Right cardiac atrium (tissue), 5 donors: ENCODE measurements around the gene IL22RA1. TPM values are rescaled to one million over a fixed set of nuclear protein-coding genes. Genes with fewer than 3 reads are reported as not detected.

Experiments used
- ATAC-seq, 2 donors: fragments of 200-7000 bp; cut with Tn5 transposase; one replicate each; pipeline versions ENCODE4 v1.8.0 to v1.9.1; 2020; ENCODE audit warnings: moderate library complexity in 2 of 2, mild to moderate bottlenecking in 1 of 2
- DNase-seq, 3 donors: peaks; one replicate each; pipeline ENCODE4 v3.0.0-alpha.2; 2020
- H3K27ac ChIP-seq: one replicate; pipeline ENCODE4 v1.5.1; 2013; ENCODE audit warnings: mild to moderate bottlenecking, low read length, control low read depth, moderate library complexity
- H3K27me3 ChIP-seq: one replicate; pipeline ENCODE4 v1.6.1; 2013; ENCODE audit not compliant: control insufficient read depth, insufficient read depth
- H3K4me1 ChIP-seq: one replicate; pipeline ENCODE4 v1.6.1; 2013; ENCODE audit warnings: low read length; ENCODE audit not compliant: control insufficient read depth, insufficient read depth
- H3K4me3 ChIP-seq: one replicate; pipeline ENCODE4 v1.5.1; 2013; ENCODE audit warnings: low read length, control low read depth
- H3K9me3 ChIP-seq: one replicate; pipeline ENCODE4 v1.6.1; 2013; ENCODE audit warnings: low read length; ENCODE audit not compliant: control insufficient read depth
- WGBS: extraction: QIAGEN DNeasy Blood & Tissue Kit; methylation state at CpG from one replicate; pipeline ENCODE4 v1.1.7; 2013; 5-methylcytosine and 5-hydroxymethylcytosine counted together
- intact Hi-C, 4 donors: fragments of 100-400 bp; cut with DNase I; formaldehyde crosslinking; loops; one replicate each; pipeline versions ENCODE4 v1.11.0 to v1.14.0; 2022 to 2023
- long read RNA-seq, 4 donors: library from polyadenylated mRNA; unstranded; transcript quantifications; one replicate each; pipeline ENCODE4 v2.0.0, GENCODE V29; 2020 to 2021
- polyA plus RNA-seq: library from polyadenylated mRNA; stranded (reverse); fragments of 200-250 nt; gene quantifications from one replicate; pipeline ENCODE4 v1.2.3, GENCODE V29; 2013
- total RNA-seq, 4 donors: library from RNA; stranded (reverse); fragmentation: NEBNext Ultra II Directional; extraction: Animal tissue kit (Norgen Biotek cat#: 25700); gene quantifications; one replicate each; pipeline ENCODE4 v1.2.1, GENCODE V29; 2021
- donor health status: healthy with polysubstance abuse.
- donor health status: DM: no; HTN: yes; CAD: no.
- donor health status: DM: no; HTN: no; CAD: no.
- donor health status: DM: no; HTN: yes; CAD: no; lungs with severe emphysema.
- donor health status: DM: yes; HTN: yes; CAD: no.

The IL22RA1 gene, protein sequence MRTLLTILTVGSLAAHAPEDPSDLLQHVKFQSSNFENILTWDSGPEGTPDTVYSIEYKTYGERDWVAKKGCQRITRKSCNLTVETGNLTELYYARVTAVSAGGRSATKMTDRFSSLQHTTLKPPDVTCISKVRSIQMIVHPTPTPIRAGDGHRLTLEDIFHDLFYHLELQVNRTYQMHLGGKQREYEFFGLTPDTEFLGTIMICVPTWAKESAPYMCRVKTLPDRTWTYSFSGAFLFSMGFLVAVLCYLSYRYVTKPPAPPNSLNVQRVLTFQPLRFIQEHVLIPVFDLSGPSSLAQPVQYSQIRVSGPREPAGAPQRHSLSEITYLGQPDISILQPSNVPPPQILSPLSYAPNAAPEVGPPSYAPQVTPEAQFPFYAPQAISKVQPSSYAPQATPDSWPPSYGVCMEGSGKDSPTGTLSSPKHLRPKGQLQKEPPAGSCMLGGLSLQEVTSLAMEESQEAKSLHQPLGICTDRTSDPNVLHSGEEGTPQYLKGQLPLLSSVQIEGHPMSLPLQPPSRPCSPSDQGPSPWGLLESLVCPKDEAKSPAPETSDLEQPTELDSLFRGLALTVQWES
- total RNA-seq (under 1 TPM; 0.28 to 0.51 (median 0.30) TPM), polyA plus RNA-seq (0.29 TPM)
- long read RNA-seq, donor 1, partial matches to known transcripts: 1 of 3 reads
- long read RNA-seq, donor 1, other reads (novel, unspliced or antisense): 1 of 3 reads
- long read RNA-seq, donor 2: 0 reads
- long read RNA-seq, donor 3, partial matches to known transcripts: 2 of 2 reads
- long read RNA-seq, donor 3, other reads (novel, unspliced or antisense): 0 of 2 reads
- long read RNA-seq, donor 4: 0 reads

DNA sequence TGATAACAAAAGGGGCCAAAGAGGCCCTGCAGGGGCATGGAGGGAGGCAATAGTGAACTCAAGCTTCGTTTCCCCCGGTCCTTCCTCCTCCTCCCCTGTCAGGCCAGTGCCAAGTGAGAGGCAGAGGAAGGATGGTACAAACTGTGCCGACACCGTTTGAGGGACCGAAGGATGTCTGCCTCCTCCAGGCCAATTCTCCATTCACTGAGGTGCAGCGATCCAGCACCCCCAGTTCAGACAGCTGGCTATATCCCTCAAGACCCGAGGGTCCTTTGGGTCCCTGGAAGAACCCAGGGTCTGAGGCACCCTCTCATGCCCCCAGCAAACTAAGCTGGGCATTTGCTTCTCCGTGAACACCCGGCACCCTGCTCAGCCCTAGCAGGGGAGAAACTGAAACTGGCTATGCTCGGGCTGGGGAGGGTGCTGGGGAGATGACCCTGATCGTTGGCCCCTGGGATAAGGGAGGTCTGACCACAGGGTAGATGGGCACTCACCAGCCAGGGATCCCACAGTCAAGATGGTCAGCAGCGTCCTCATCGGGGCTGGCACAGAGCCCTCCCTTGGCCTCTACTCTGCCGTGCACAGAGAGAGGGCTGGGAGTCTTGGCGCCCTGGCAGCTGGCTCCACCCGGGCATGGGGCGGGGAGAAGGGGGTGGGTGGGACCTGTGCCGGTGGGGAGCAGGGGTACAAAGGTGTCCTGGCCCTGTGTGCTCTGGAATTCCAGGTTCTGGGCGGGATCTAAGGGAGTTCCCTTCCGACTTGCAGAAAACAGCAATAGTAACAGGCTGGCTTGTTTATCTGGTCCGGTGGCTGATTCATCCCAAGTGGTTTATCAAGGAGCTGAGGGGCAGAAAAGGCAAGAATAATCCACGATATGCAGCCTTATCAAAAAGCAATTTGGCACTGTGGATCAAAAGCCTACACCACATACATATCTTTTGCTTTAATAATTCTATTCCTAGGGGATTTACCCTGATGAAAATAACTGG lies at the start of gene IL22RA1:
Gene IL22RA1 (minus strand): TSS at position 595 of the 989 bp plus-strand sequence. CDS start 58 bp downstream, at position 537.
- Histone ChIP-seq H3K9me3 (no peaks in the 10 kb centered on the region), H3K4me1 (no peaks in the 10 kb centered on the region), H3K27me3 (no peaks in the 10 kb centered on the region), H3K4me3 (peak within 1 kb of the TSS; percentile 27), H3K27ac (no peak within 1 kb of the TSS)
- 39% methylated on average over 22 of the region's 22 CpGs for WGBS
- ATAC-seq (peak; percentile 71 to 75), DNase-seq (peak; percentile 37 to 75 (median 70))
- intact Hi-C loops: no loop called here

DNA sequence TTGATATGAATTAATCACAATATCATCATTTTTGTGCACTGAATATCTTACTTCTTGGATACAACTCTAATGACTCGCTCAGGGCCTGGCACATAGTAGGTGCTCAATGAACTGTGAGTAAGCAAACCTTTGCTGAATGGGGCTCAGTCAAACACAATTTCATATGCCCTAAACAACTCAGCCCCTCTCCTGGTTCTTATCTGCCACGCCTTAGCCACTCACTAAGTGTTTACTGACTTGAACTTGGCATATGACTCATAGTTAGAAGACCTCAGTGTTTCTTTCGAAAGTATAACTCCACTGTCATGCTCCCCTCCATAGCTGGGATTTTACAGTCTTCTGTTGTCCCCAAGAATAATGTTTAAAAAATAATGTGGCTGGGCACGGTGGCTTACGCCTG lies 48.9 kb upstream of the IL22RA1 start:
- Histone ChIP-seq H3K9me3 (no peaks in the 10 kb centered on the region), H3K27me3 (no peaks in the 10 kb centered on the region), H3K4me1 (no peaks in the 10 kb centered on the region), H3K4me3 (no peak overlapping the region), H3K27ac (no peak overlapping the region)
- no peak for DNase-seq
- WGBS: 80% methylated on average over 5 of the region's 5 CpGs
- no peak for ATAC-seq
- intact Hi-C loops: no loop called here

DNA sequence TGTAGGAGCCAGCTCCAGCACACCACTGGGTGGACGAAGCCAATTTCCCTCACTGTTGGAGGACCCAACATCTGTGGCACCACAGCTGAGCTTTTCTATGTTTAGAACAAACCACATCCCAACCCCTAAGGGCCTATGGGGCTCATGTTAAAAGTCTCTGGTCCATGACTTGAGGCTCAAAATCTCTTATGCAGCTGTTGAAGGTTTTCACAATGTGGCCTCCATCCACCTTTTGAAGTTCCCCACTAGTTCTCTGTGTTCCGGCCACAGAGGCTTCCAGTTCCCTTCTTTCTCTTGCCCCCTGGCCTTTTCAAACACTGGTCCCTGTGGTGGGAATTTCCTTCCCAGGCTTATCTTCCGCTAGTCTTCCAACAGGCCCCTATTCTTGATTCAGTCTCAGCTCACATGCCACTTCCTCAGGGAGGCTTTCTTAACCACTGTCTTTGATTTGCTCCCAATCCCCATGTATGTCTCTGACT lies 48.1 kb upstream of the IL22RA1 start:
- Histone ChIP-seq H3K9me3 (no peaks in the 10 kb centered on the region), H3K27ac (no peak overlapping the region), H3K27me3 (no peaks in the 10 kb centered on the region), H3K4me1 (no peaks in the 10 kb centered on the region), H3K4me3 (no peak overlapping the region)
- DNase-seq: no peak
- 84% methylated on average over 3 of the region's 3 CpGs for WGBS
- ATAC-seq: no peak
- intact Hi-C loops: no loop called here

DNA sequence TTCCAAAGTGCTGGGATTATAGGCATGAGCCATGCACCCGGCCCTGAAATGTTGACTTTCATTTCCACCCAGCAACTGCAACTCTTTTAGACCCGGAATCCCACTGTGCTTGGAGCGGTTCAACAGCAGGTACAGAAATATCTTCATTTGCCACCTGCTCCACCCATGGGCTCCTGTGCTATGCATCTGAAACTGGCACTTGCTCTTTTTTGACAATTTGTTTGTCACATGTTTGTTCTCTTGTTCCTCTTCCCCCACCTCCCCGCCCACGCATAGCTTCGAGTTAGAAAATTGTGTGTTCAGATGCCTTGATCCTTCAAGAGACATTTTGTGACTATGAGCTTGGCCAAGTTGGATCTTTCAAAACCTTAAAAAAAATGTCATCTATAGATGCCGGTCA lies 46.6 kb upstream of the IL22RA1 start:
- Histone ChIP-seq H3K9me3 (no peaks in the 10 kb centered on the region), H3K27ac (no peak overlapping the region), H3K4me1 (no peaks in the 10 kb centered on the region), H3K27me3 (no peaks in the 10 kb centered on the region), H3K4me3 (no peak overlapping the region)
- DNase-seq (no peak), ATAC-seq (no peak)
- intact Hi-C loops: no loop called here
- 80% methylated on average over 7 of the region's 7 CpGs for WGBS

DNA sequence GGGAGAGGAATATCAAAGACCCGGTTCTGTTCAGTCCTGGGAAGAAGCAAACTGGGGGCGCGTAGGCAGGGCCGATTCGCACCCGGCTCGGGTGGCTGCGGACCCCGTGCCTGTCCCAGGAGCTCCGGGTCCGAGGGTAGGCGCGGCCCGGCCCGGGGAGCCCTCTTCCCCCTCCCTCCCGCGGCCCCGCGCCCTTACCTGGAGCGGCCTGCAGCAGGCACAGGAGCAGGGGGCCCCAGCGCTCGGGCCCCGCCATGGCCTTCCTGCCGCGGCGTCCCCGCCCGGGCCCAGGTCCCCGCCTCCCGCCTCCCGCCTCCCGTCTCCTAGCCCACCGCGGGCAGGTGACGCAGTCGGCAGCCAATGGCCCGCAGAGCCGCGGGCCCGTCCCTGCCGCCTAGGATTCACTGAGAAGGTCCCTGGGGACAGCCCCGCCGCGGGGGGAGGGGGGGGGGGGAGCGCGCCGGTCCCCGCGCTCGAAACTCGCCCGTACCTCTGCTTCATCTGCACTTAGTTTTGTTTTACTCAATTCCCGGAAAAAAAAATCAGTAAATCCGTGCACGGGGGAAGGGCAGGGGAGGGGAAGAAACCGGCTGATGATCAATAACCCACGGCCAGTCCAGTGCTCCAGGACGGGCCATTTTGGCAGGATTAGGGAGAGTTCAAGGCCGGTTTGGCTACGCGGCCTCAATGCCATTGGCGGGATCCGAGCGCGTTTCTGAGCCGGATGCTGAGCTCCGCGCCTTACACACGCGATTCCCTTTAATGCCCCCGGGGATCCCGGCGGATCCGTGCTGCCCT lies 44.3 kb upstream of the IL22RA1 start, which contains the start of gene IFNLR1:
Gene IFNLR1 (minus strand): TSS at position 297 of the 798 bp plus-strand sequence. CDS start 41 bp downstream, at position 256.
- DNase-seq (peak; percentile 47 to 81 (median 80)), ATAC-seq (peak; percentile 76 to 83)
- peak within 1 kb of the TSS; percentile 60 for H3K4me3 ChIP-seq
- H3K9me3 ChIP-seq: no peaks in the 10 kb centered on the region
- under 1% methylated on average over 74 of the region's 74 CpGs for WGBS
- peak within 1 kb of the TSS; percentile 54 for H3K27ac ChIP-seq
- intact Hi-C loops: no loop called here
- no peaks in the 10 kb centered on the region for H3K27me3 ChIP-seq
- H3K4me1 ChIP-seq: no peaks in the 10 kb centered on the region

DNA sequence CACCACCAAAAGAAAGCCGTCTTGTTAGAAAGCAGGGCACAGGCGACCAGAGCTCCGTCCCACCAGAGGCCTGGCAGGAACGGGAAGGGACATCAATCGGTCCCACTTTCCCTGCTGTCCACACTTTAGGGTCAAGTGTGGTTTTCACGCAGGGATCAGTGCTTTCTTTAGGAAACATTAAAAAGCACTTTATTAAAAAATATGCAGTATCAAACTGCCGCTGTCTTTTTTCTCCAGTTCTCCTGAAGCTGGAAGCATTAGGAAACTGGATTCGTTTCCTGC lies 43.7 kb upstream of the IL22RA1 start:
- no peaks in the 10 kb centered on the region for H3K27me3 ChIP-seq
- H3K4me3 ChIP-seq: peak overlapping the region; percentile 60
- H3K9me3 ChIP-seq: no peaks in the 10 kb centered on the region
- no peaks in the 10 kb centered on the region for H3K4me1 ChIP-seq
- 22% methylated on average over 8 of the region's 8 CpGs for WGBS
- no peak for ATAC-seq
- no peak for DNase-seq
- intact Hi-C loops: no loop called here
- no peak overlapping the region for H3K27ac ChIP-seq

DNA sequence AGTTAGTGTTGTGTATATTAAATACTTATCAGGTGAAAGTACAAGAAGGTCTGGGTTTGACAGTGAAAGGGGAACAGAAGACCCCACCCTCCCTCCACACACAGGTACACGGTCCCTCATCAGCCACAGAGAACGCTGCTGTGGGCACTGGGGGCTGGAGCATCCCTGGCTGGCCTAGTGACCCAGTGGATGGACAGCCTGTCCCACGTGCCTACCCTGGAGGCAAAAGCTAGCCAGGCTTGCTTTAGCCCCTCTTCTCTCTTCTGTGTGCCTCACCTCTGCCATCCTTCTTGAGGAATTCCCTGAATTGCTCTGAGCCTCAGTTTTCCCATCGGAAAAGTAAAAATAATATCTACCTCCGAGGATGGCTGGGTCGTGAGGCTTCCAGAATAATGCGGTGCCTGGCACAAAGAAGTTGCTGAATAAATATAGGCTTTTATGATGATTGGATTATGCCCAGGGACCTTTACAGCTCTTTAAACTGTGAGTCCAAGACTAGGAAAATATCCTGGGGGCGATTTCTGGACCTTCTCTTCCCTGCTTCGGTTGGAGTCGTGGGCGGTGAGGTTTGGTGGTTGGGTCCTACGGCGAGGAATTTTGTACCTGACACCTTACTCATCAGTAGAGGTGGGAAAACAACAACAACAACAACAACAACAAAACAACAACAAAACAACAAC lies 43.2 kb upstream of the IL22RA1 start:
- DNase-seq: no peak
- Histone ChIP-seq H3K27ac (no peak overlapping the region), H3K9me3 (no peaks in the 10 kb centered on the region), H3K4me3 (peak overlapping the region; percentile 60), H3K27me3 (no peaks in the 10 kb centered on the region), H3K4me1 (no peaks in the 10 kb centered on the region)
- intact Hi-C loops: no loop called here
- no peak for ATAC-seq
- WGBS: 79% methylated on average over 13 of the region's 13 CpGs

DNA sequence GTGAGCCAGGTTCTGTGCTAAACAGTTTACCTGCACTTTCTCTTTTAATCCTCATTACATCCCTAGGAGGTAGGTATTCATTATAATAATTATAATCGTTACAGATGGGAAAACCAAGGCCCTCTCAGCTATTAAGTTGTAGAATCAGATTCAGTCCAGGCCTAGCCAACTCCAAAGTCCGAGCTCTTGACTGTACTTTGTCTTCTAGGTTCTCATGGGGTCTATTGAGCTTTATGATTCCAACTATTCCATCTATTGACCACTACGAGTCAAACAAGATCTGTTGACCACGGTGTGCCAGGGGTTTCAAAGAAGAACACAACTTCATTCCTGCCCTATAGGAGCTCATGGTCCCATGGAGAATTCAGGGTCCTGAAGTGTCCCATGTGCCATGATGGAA lies 42.1 kb upstream of the IL22RA1 start:
- Histone ChIP-seq H3K27ac (no peak overlapping the region), H3K9me3 (no peaks in the 10 kb centered on the region), H3K4me3 (no peak overlapping the region), H3K27me3 (no peaks in the 10 kb centered on the region), H3K4me1 (no peaks in the 10 kb centered on the region)
- WGBS: 72% methylated on average over 4 of the region's 4 CpGs
- ATAC-seq: no peak
- intact Hi-C loops: no loop called here
- DNase-seq: no peak

DNA sequence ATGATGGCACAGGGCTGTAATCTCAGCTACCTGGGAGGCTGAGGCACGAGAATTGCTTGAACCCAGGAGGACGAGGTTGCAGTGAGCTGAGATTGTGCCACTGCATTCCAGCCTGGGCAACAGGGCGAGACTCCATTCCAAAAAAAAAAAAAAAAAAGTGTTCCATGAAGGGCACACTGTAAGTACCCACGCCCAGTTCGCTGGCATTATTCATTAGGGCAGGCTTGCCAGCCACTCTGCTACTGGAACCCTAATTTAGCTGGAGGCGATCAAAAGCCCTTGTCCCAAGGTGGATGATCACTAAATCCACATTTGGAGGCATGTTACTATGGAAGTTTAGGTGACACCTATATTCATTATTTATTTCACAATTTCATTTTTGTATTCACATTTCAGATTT lies 39.1 kb upstream of the IL22RA1 start:
- H3K4me1 ChIP-seq: no peaks in the 10 kb centered on the region
- intact Hi-C loops: no loop called here
- DNase-seq (no peak), ATAC-seq (no peak)
- no peak overlapping the region for H3K4me3 ChIP-seq
- H3K9me3 ChIP-seq: no peaks in the 10 kb centered on the region
- WGBS: 67% methylated on average over 6 of the region's 6 CpGs
- H3K27ac ChIP-seq: no peak overlapping the region
- H3K27me3 ChIP-seq: no peaks in the 10 kb centered on the region
